Measurements from ENCODE around the gene MIER1.

DNA sequence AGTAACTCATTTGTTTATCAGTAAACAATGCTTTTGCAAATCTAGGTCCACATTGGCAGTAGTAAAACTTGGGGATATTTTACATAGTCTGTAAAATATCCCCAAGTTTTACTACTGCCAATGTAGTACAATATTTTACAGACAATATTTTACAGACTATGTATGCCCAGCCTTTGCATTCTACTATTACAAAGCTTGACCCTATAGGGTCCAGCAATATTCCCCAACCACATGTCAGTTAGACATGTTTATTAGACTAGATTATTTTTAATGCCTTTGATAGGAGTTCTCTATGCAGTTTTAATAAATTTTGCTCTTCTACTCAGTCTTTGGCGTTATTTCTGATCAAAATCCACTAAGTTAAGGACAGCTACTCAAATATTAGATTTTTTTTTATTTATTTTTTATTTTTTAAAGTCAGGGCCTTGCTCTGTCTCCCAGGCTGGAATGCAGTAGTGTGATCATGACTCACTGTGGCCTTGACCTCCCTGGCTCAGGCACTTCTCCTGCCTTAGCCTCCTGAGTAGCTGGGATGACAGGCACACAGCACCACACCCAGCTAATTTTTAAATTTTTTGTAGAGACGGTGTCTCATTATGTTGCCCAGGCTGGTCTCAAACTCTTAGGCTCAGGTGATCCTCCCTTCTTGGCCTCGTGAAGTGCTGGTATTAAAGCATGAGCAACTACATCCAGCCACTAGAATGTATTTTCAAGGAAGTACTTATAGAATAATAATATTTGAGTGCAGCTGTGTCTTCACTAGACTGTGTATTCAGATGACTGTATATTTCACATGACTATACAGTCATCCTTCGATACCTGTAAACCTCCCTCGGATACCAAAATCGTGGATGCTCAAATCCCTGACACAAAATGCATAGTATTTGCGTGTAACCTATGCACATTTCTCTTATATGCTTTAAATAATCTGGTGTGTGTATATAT lies 19.8 kb downstream of the MIER1 start:
- TF ChIP-seq, protein P1, sequence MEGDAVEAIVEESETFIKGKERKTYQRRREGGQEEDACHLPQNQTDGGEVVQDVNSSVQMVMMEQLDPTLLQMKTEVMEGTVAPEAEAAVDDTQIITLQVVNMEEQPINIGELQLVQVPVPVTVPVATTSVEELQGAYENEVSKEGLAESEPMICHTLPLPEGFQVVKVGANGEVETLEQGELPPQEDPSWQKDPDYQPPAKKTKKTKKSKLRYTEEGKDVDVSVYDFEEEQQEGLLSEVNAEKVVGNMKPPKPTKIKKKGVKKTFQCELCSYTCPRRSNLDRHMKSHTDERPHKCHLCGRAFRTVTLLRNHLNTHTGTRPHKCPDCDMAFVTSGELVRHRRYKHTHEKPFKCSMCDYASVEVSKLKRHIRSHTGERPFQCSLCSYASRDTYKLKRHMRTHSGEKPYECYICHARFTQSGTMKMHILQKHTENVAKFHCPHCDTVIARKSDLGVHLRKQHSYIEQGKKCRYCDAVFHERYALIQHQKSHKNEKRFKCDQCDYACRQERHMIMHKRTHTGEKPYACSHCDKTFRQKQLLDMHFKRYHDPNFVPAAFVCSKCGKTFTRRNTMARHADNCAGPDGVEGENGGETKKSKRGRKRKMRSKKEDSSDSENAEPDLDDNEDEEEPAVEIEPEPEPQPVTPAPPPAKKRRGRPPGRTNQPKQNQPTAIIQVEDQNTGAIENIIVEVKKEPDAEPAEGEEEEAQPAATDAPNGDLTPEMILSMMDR (IDR thresholded peaks at IDR 0.05): no peak
- TF ChIP-seq EP300 (IDR thresholded peaks at IDR 0.05) (no peak), POLR2A (IDR thresholded peaks at IDR 0.05) (no peak)

Data from ovary (tissue), 3 donors.